ENCODE measurements around the gene CCPG1.

DNA sequence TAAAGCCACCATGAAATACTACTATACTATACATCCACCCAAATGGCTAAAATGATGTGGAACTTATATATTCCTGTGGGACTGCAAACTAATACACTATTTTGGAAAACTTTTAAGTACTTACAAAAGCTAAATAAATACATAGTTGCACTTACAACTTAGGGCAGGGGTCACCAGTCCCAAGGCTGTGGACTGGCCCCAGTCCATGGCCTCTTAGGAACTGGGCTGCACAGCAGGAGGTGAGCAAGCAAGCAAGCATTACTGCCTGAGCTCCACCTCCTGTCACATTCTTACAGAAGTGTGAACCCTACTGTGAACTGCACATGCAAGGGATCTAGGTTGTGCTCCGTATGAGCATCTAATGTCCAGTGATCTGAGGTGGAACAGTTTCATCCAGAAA lies 71.0 kb downstream of the CCPG1 start:
- TF ChIP-seq, protein P1, sequence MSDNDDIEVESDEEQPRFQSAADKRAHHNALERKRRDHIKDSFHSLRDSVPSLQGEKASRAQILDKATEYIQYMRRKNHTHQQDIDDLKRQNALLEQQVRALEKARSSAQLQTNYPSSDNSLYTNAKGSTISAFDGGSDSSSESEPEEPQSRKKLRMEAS (IDR thresholded peaks at IDR 0.05): no peak
- TF ChIP-seq, protein P2, sequence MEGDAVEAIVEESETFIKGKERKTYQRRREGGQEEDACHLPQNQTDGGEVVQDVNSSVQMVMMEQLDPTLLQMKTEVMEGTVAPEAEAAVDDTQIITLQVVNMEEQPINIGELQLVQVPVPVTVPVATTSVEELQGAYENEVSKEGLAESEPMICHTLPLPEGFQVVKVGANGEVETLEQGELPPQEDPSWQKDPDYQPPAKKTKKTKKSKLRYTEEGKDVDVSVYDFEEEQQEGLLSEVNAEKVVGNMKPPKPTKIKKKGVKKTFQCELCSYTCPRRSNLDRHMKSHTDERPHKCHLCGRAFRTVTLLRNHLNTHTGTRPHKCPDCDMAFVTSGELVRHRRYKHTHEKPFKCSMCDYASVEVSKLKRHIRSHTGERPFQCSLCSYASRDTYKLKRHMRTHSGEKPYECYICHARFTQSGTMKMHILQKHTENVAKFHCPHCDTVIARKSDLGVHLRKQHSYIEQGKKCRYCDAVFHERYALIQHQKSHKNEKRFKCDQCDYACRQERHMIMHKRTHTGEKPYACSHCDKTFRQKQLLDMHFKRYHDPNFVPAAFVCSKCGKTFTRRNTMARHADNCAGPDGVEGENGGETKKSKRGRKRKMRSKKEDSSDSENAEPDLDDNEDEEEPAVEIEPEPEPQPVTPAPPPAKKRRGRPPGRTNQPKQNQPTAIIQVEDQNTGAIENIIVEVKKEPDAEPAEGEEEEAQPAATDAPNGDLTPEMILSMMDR (IDR thresholded peaks at IDR 0.05 in 2 of 3, conservative IDR thresholded peaks at IDR 0.05 in 1 of 3; ENCODE audit: borderline replicate concordance in 1 of 3, insufficient read depth in 1 of 3, low read depth in 2 of 3, low read length in 2 of 3): no peak
- TF ChIP-seq CEBPB (IDR thresholded peaks at IDR 0.05; ENCODE audit: low read depth) (no peak), EZH2phosphoT487 (IDR thresholded peaks at IDR 0.05; ENCODE audit: borderline replicate concordance) (no peak)
